Heart left ventricle (tissue), 16 donors: ENCODE results near the gene PLOD1. TPM values are rescaled to one million over a fixed set of nuclear protein-coding genes. Genes with fewer than 3 reads are reported as not detected.
"Not testable (repeated sequence)": the region's sequence is repeated elsewhere in the genome, so short reads cannot be mapped to it uniquely, and the experiment has no call there.

Experiments used
- ATAC-seq, 4 donors: fragments of 200-7000 bp; cut with Tn5 transposase; one replicate each; pipeline ENCODE4 v1.9.1; 2020 to 2022; ENCODE audit warnings: moderate library complexity in 4 of 4, mild to moderate bottlenecking in 3 of 4, moderate number of reproducible peaks in 1 of 4
- DNase-seq, 5 donors: peaks; one replicate each; pipeline ENCODE4 v3.0.0-alpha.2; 2020
- H3K27ac ChIP-seq, 12 donors: fragments of 200-600 bp; sonication (generic) in 4 of 12; one replicate each; pipeline versions ENCODE4 v1.5.0 to v1.8.0; 2016 to 2022; ENCODE audit warnings: mild to moderate bottlenecking in 2 of 12
- H3K27me3 ChIP-seq, 9 donors: fragments of 200-600 bp; sonication (generic) in 2 of 9; one replicate each; pipeline versions ENCODE4 v1.5.1 to v1.8.0; 2016 to 2022; ENCODE audit warnings: mild to moderate bottlenecking in 3 of 9
- H3K36me3 ChIP-seq, 9 donors: fragments of 200-600 bp; sonication (generic) in 2 of 9; one replicate each; pipeline versions ENCODE4 v1.5.0 to v1.8.0; 2018 to 2022; ENCODE audit warnings: mild to moderate bottlenecking in 2 of 9
- H3K4me1 ChIP-seq, 12 donors: fragments of 200-600 bp; sonication (generic) in 4 of 12; one replicate each; pipeline versions ENCODE4 v1.5.0 to v1.8.0; 2016 to 2022; ENCODE audit warnings: mild to moderate bottlenecking in 3 of 12
- H3K4me3 ChIP-seq, 12 donors: fragments of 200-600 bp; sonication (generic) in 4 of 12; one replicate each; pipeline versions ENCODE4 v1.5.0 to v1.8.0; 2017 to 2022; ENCODE audit warnings: mild to moderate bottlenecking in 9 of 12, moderate library complexity in 4 of 12
- H3K9me3 ChIP-seq, 12 donors: fragments of 200-600 bp; sonication (generic) in 4 of 12; one replicate each; pipeline versions ENCODE4 v1.5.0 to v1.8.0; 2016 to 2022; ENCODE audit warnings: mild to moderate bottlenecking in 1 of 12
- CTCF ChIP-seq, 12 donors: fragments of 200-600 bp; sonication (generic) in 4 of 12; IDR thresholded peaks; one replicate each; pipeline versions ENCODE4 v1.5.0 to v1.8.0; 2018 to 2022; ENCODE audit warnings: antibody characterized with exemption in 12 of 12, mild to moderate bottlenecking in 5 of 12
- POLR2A ChIP-seq, 2 donors: fragments of 450-650 bp; IDR thresholded peaks; one replicate each; pipeline ENCODE4 v1.6.1; 2017; ENCODE audit warnings: antibody characterized with exemption in 2 of 2, mild to moderate bottlenecking in 2 of 2, moderate library complexity in 2 of 2
- WGBS, 4 donors: extraction: QIAGEN DNeasy Blood & Tissue Kit in 2 of 4; methylation state at CpG; one replicate each; pipeline versions ENCODE4 v1.1.5 to v1.1.7; 2013 to 2018; 5-methylcytosine and 5-hydroxymethylcytosine counted together
- intact Hi-C, 10 donors: fragments of 100-400 bp; cut with DNase I; formaldehyde crosslinking; loops; one replicate each; pipeline versions ENCODE4 v1.11.1 to v1.14.2; 2022
- polyA plus RNA-seq, 2 donors: library from polyadenylated mRNA; stranded (reverse); fragments of 200-250 nt; gene quantifications; one replicate each; pipeline ENCODE4 v1.2.3, GENCODE V29; 2013
- total RNA-seq, 9 donors: library from RNA; depleted of rRNA in 2 of 9; stranded (reverse); fragments of >200 nt in 2 of 9; fragmentation: NEBNext Ultra II Directional in 3 of 9; extraction: Animal tissue kit (Norgen Biotek cat#: 25700) in 3 of 9; gene quantifications; one replicate each; pipeline versions ENCODE4 v1.1.0 to v1.2.4, GENCODE V29; 2016 to 2023
- donor health status: ischemic (EF 13 %, LVEDD 7.1; RV severe dilation, severe dysfunction).
- donor health status: healthy with polysubstance abuse.
- donor health status: DM: no; HTN: yes; CAD: no.
- donor health status: DM: no; HTN: no; CAD: no.
- donor health status: ischemic (EF 25% LVEDD 6.9; RV normal size, moderate dysfunction).
- donor health status: ischemic (EF 25% LVEDD 5.7; RV mildly dilated, moderate dysfunction).
- donor health status: healthy.
- donor health status: DM: yes; HTN: yes; CAD: no.
- donor health status: ischemic (EF 35%, LVEDD 5.7; RV mildly dilated, moderate dysfunction).
- donor health status: nonischemic (EF 11% LVEDD 7.7; RV severe dilation, severe dysfunction).
- donor health status: DM: yes; HTN: yes; CAD: no.
- donor health status: PGD.
- donor health status: ischemic (EF 29% LVEDD 5.4; RV normal size, mild dysfunction).
- donor health status: nonischemic (EF 23%, LVEDD 6.1; RV moderate dilation, normal function).

Gene PLOD1
- total and polyA plus RNA-seq, 11 donors = 37.5 to 108 (median 50.1) TPM

GRCh38 chr1:11924334-11925195 is 10.0 kb upstream of the PLOD1 start:
- no peaks in the 10 kb centered on the region for H3K9me3 ChIP-seq
- 49 to 54% (median 53%) methylated on average over 16 of the region's 16 CpGs for WGBS, 4 donors
- intact Hi-C loops = loop anchor here in 1 of 10 donors (5.0 kb wide), 1 partner anchor 58 kb away; the partner anchor contains the start of gene MFN2
- TF ChIP-seq POLR2A (IDR thresholded peaks at IDR 0.05) = no peak
- no peak for TF ChIP-seq CTCF (IDR thresholded peaks at IDR 0.05)
- H3K27ac ChIP-seq = no peak overlapping the region
- no peak for ATAC-seq
- H3K27me3 ChIP-seq = no peaks in the 10 kb centered on the region
- H3K36me3 ChIP-seq = peaks cover 0 to 46% (median 32%) of the 10 kb centered on the region in 9 donors
- DNase-seq = no peak
- peaks cover 10 to 80% (median 54%) of the 10 kb centered on the region in 12 donors for H3K4me1 ChIP-seq
- H3K4me3 ChIP-seq = peak overlapping the region; percentile 37 to 97 (median 64)

DNA sequence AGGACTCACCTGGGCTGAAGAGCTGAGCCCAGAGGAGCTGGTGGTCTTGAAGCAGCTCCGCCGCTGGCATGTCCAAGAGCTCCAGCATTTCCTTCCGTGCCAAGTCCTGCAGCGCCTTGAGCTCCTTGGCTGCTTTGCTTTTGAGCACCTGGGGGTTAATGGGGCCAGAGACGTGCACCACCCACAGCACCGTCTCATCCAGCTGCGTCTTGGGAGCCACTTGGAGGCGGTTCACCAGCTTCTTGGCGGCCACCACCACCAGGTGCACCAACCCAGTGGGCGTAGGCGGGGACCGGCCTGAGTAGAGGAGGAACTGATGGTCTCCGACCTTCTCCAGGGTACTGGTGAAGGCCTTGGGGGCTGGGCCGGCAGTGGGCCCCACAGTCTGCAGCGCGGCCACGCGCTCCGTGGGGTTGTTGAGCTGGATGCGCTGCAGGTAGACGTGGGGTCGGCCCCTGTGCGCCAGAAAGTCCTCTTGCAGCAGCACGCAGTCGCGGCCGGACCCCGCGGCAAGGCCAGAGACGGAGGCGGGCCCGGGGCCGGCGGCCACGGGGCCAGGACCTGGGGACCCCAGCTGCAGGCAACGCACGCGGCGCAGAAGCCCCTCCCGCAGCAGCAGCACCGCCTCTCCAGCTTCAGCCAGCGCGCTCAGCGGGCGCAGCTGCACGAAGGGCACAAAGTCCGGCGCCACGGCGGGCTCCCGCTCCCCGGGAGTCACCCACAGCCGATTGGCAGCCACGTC is 9.2 kb upstream of the PLOD1 start:
- H3K4me3 ChIP-seq = peak overlapping the region; percentile 37 to 97 (median 64)
- not testable (repeated sequence) for H3K27me3 ChIP-seq, H3K9me3 ChIP-seq, DNase-seq
- intact Hi-C loops = loop anchor here in 1 of 10 donors (5.0 kb wide), 1 partner anchor 57 kb away; the partner anchor contains the start of gene MFN2
- ATAC-seq = peak in 1 of 4 donors; percentile 4
- H3K4me1 ChIP-seq = peaks cover 15 to 82% (median 54%) of the 10 kb centered on the region in 12 donors
- peaks cover 0 to 38% (median 28%) of the 10 kb centered on the region in 9 donors for H3K36me3 ChIP-seq
- H3K27ac ChIP-seq = peak overlapping the region in 4 of 12 donors; percentile 46 to 65 (median 48)
- 6 to 29% (median 16%) methylated on average over 4 to 40 of the region's 54 CpGs for WGBS, 4 donors

DNA sequence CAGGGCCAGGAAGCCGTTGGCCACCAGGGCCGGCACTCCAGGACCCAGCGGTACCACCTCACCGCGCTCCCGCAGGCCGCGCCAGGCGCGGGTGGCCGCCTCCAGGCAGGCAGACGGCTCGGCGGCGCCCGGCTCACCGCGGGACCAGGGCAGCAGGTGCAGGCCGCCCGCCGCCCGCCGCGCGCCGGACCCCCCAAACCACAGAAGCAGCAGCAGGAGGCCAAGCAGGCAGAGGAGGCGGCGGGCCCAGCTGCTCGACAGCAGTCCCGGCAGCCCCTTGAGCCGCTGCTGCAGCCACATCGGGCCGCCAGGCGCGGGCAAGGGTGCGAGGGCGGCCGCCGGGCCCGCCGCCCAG is 8.6 kb upstream of the PLOD1 start:
- Histone ChIP-seq H3K9me3 (no peaks in the 10 kb centered on the region), H3K4me3 (peak overlapping the region; percentile 37 to 97 (median 64)), H3K36me3 (peaks cover 0 to 33% (median 23%) of the 10 kb centered on the region in 9 donors), H3K27me3 (no peaks in the 10 kb centered on the region), H3K4me1 (peaks cover 15 to 82% (median 54%) of the 10 kb centered on the region in 12 donors), H3K27ac (peak overlapping the region in 6 of 12 donors; percentile 46 to 65 (median 52))
- 0% methylated on average over 1 to 41 of the region's 41 CpGs; no CpG with 5 or more reads in 1 of the 4 donors for WGBS, 4 donors
- ATAC-seq (peak in 1 of 4 donors; percentile 4), DNase-seq (peak in 1 of 5 donors; percentile 75)
- intact Hi-C loops = loop anchor here in 2 of 10 donors (1.0 to 5.0 kb wide), 2 partner anchors 54 to 56 kb away; partner anchors contain the start of gene MFN2 (in 2 of the 2)
- TF ChIP-seq POLR2A (IDR thresholded peaks at IDR 0.05) (no peak), CTCF (IDR thresholded peaks at IDR 0.05) (no peak)

- intact Hi-C loops = loop anchor here in 1 of 10 donors (5.0 kb wide), 1 partner anchor 54 kb away; the partner anchor contains the start of gene MFN2
- peaks cover 13 to 71% (median 54%) of the 10 kb centered on the region in 12 donors for H3K4me1 ChIP-seq
- H3K9me3 ChIP-seq = no peaks in the 10 kb centered on the region
- peak overlapping the region in 6 of 12 donors; percentile 6 to 76 (median 34) for H3K27ac ChIP-seq
- 57 to 65% (median 59%) methylated on average over 5 of the region's 5 CpGs for WGBS, 4 donors
- H3K36me3 ChIP-seq = peaks cover 0 to 12% (median 5%) of the 10 kb centered on the region in 9 donors
- ATAC-seq (no peak), DNase-seq (no peak)
- no peak overlapping the region for H3K4me3 ChIP-seq
- TF ChIP-seq CTCF (IDR thresholded peaks at IDR 0.05) (no peak), POLR2A (IDR thresholded peaks at IDR 0.05) (no peak)
- no peaks in the 10 kb centered on the region for H3K27me3 ChIP-seq
These were observed 6.5 kb upstream of the PLOD1 start for GRCh38 chr1:11927866-11928592.
